Measurements from ENCODE around the gene SEMA6A. TPM values are rescaled to one million over a fixed set of nuclear protein-coding genes. Genes with fewer than 3 reads are reported as not detected.

The SEMA6A gene
- total RNA-seq, 1 experiment from 2014 or later: not detected

- no peaks in the 10 kb centered on the region for H3K9me3 ChIP-seq (ENCODE audit: low read length)
- CTCF ChIA-PET: no interaction called here
- DNase-seq: no peak
- BruUV-seq (replicated peaks): no TSS peak
- H3K9ac ChIP-seq (ENCODE audit: low read length): no peak overlapping the region
- H4K20me1 ChIP-seq (ENCODE audit: low read length): no peaks in the 10 kb centered on the region
- H3K27ac ChIP-seq (ENCODE audit: low read length): no peak overlapping the region
- peaks cover 20% of the 10 kb centered on the region for H3K27me3 ChIP-seq (ENCODE audit: low read length)
- POLR2A ChIA-PET (ENCODE audit: unreplicated experiment): no interaction called here
- no peak for TF ChIP-seq EZH2phosphoT487 (IDR thresholded peaks at IDR 0.05; ENCODE audit: borderline replicate concordance, low read length)
- no peak for TF ChIP-seq EZH2 (IDR thresholded peaks at IDR 0.05; ENCODE audit: low read length, unreplicated experiment)
- TF ChIP-seq CTCF (conservative IDR thresholded peaks at IDR 0.05; ENCODE audit: low read depth, low read length): no peak
- ATAC-seq: no peak
- no peaks in the 10 kb centered on the region for H3K36me3 ChIP-seq (ENCODE audit: low read depth, low read length)
- no peaks in the 10 kb centered on the region for H3K79me2 ChIP-seq (ENCODE audit: low read length)
- intact Hi-C loops (cut with micrococcal nuclease): no loop called here
- no peak overlapping the region for H3K4me2 ChIP-seq (ENCODE audit: low read length)
- H2AFZ ChIP-seq (ENCODE audit: low read length): no peak overlapping the region
- no peaks in the 10 kb centered on the region for H3K9me2 ChIP-seq (replicated peaks; ENCODE audit: low read length)
- H3K4me1 ChIP-seq (ENCODE audit: insufficient read depth, low read length): peaks cover 18% of the 10 kb centered on the region
- no peak overlapping the region for H3K4me3 ChIP-seq (ENCODE audit: low read length)
- no peaks in the 10 kb centered on the region for H3F3A ChIP-seq (ENCODE audit: low read length, unreplicated experiment)
Observed at GRCh38 chr5:116579144-116579543, 4.5 kb upstream of the SEMA6A start.

GRCh38 chr5:116578676-116579075 is 4.1 kb upstream of the SEMA6A start:
- peaks cover 18% of the 10 kb centered on the region for H3K4me1 ChIP-seq (ENCODE audit: insufficient read depth, low read length)
- H3K27me3 ChIP-seq (ENCODE audit: low read length): peaks cover 25% of the 10 kb centered on the region
- POLR2A ChIA-PET (ENCODE audit: unreplicated experiment): no interaction called here
- DNase-seq (no peak), ATAC-seq (no peak)
- no TSS peak for BruUV-seq (replicated peaks)
- CTCF ChIA-PET: no interaction called here
- H4K20me1 ChIP-seq (ENCODE audit: low read length): no peaks in the 10 kb centered on the region
- no peaks in the 10 kb centered on the region for H3K36me3 ChIP-seq (ENCODE audit: low read depth, low read length)
- TF ChIP-seq CTCF (conservative IDR thresholded peaks at IDR 0.05; ENCODE audit: low read depth, low read length) (no peak), EZH2 (IDR thresholded peaks at IDR 0.05; ENCODE audit: low read length, unreplicated experiment) (no peak), EZH2phosphoT487 (IDR thresholded peaks at IDR 0.05; ENCODE audit: borderline replicate concordance, low read length) (no peak)
- H3K9ac ChIP-seq (ENCODE audit: low read length): no peak overlapping the region
- no peaks in the 10 kb centered on the region for H3F3A ChIP-seq (ENCODE audit: low read length, unreplicated experiment)
- no peaks in the 10 kb centered on the region for H3K9me2 ChIP-seq (replicated peaks; ENCODE audit: low read length)
- no peaks in the 10 kb centered on the region for H3K9me3 ChIP-seq (ENCODE audit: low read length)
- H3K4me2 ChIP-seq (ENCODE audit: low read length): no peak overlapping the region
- H3K4me3 ChIP-seq (ENCODE audit: low read length): no peak overlapping the region
- H3K27ac ChIP-seq (ENCODE audit: low read length): no peak overlapping the region
- intact Hi-C loops (cut with micrococcal nuclease): no loop called here
- no peak overlapping the region for H2AFZ ChIP-seq (ENCODE audit: low read length)
- H3K79me2 ChIP-seq (ENCODE audit: low read length): no peaks in the 10 kb centered on the region

GRCh38 chr5:116577064-116577788 is 2.6 kb upstream of the SEMA6A start:
- no peaks in the 10 kb centered on the region for H3K79me2 ChIP-seq (ENCODE audit: low read length)
- no peak overlapping the region for H3K4me2 ChIP-seq (ENCODE audit: low read length)
- H3K27ac ChIP-seq (ENCODE audit: low read length): no peak overlapping the region
- peaks cover 11% of the 10 kb centered on the region; the same call in 1 of the 2 replicates for H3K4me1 ChIP-seq (ENCODE audit: insufficient read depth, low read length)
- H4K20me1 ChIP-seq (ENCODE audit: low read length): no peaks in the 10 kb centered on the region
- ATAC-seq (no peak), DNase-seq (no peak)
- no peaks in the 10 kb centered on the region for H3K9me3 ChIP-seq (ENCODE audit: low read length)
- no peaks in the 10 kb centered on the region for H3K36me3 ChIP-seq (ENCODE audit: low read depth, low read length)
- no peaks in the 10 kb centered on the region for H3K9me2 ChIP-seq (replicated peaks; ENCODE audit: low read length)
- no peak overlapping the region for H3K4me3 ChIP-seq (ENCODE audit: low read length)
- CTCF ChIA-PET: no interaction called here
- BruUV-seq (replicated peaks): no TSS peak
- POLR2A ChIA-PET (ENCODE audit: unreplicated experiment): no interaction called here
- H3F3A ChIP-seq (ENCODE audit: low read length, unreplicated experiment): no peaks in the 10 kb centered on the region
- no peak overlapping the region for H3K9ac ChIP-seq (ENCODE audit: low read length)
- no peak overlapping the region for H2AFZ ChIP-seq (ENCODE audit: low read length)
- no peak for TF ChIP-seq EZH2phosphoT487 (IDR thresholded peaks at IDR 0.05; ENCODE audit: borderline replicate concordance, low read length)
- no peak for TF ChIP-seq EZH2 (IDR thresholded peaks at IDR 0.05; ENCODE audit: low read length, unreplicated experiment)
- no peak for TF ChIP-seq CTCF (conservative IDR thresholded peaks at IDR 0.05; ENCODE audit: low read depth, low read length)
- intact Hi-C loops (cut with micrococcal nuclease): no loop called here
- H3K27me3 ChIP-seq (ENCODE audit: low read length): peaks cover 39% of the 10 kb centered on the region

Data from PC-3 (cell line).